Bronchial epithelial cell (primary cell): Measurements from ENCODE around the gene ZNF653. TPM values are rescaled to one million over a fixed set of nuclear protein-coding genes. Genes with fewer than 3 reads are reported as not detected.

Experiments
- DNase-seq: peaks from one replicate; pipeline ENCODE4 v3.0.0-alpha.2; 2010; ENCODE audit warnings: low read depth
- FAIRE-seq: peaks from 2 replicates; lab custom pipeline; 2011; peaks lifted over from hg19 to GRCh38; lab: Jason Lieb, UNC
- H3K27me3 ChIP-seq: 2 replicates; pipeline ENCODE4 v1.5.1; 2011; ENCODE audit warnings: low read length; ENCODE audit not compliant: control insufficient read depth, insufficient read depth
- H3K36me3 ChIP-seq: 2 replicates; pipeline ENCODE4 v1.5.1; 2011; ENCODE audit warnings: low read length; ENCODE audit not compliant: control insufficient read depth, insufficient read depth
- H3K4me3 ChIP-seq: 2 replicates; pipeline ENCODE4 v1.5.1; 2011; ENCODE audit warnings: mild to moderate bottlenecking, low read depth, low read length, control low read depth
- CTCF ChIP-seq: IDR thresholded peaks from 2 replicates; pipeline ENCODE4 v1.5.1; 2011; ENCODE audit warnings: mild to moderate bottlenecking, moderate library complexity, low read length, control low read depth, inconsistent platforms; ENCODE audit not compliant: insufficient read depth, severe bottlenecking
- total RNA-seq: library from RNA; depleted of rRNA; stranded (reverse); fragments of >200 nt; gene quantifications from 2 replicates; pipeline ENCODE4 v1.2.1, GENCODE V29; 2014

The ZNF653 gene
- total RNA-seq, 1 donor from 2014 or later, result 5.3 TPM

- H3K36me3 ChIP-seq, result peaks cover 8% of the 10 kb centered on the region
- H3K27me3 ChIP-seq, result no peaks in the 10 kb centered on the region
- FAIRE-seq (no peak), DNase-seq (no peak)
- no peak for TF ChIP-seq CTCF
- H3K4me3 ChIP-seq, result no peak overlapping the region
Observed at GRCh38 chr19:11499890-11500420, 5.7 kb downstream of the ZNF653 start.

- H3K36me3 ChIP-seq, result peaks cover 8% of the 10 kb centered on the region
- DNase-seq, result no peak
- TF ChIP-seq CTCF, result no peak
Observed at GRCh38 chr19:11499220-11499726, 6.4 kb downstream of the ZNF653 start.

GRCh38 chr19:11496391-11497163 lies 9.1 kb downstream of the ZNF653 start:
- peak; percentile 13 for FAIRE-seq
- Histone ChIP-seq H3K27me3 (no peaks in the 10 kb centered on the region), H3K36me3 (peaks cover 8% of the 10 kb centered on the region), H3K4me3 (no peak overlapping the region)
- TF ChIP-seq CTCF, result peak; percentile 77
- DNase-seq, result peak; percentile 71

More at GRCh38 chr19:11499220-11499726, 6.4 kb downstream of the ZNF653 start:
- Histone ChIP-seq H3K4me3 (no peak overlapping the region), H3K27me3 (no peaks in the 10 kb centered on the region)
- no peak for FAIRE-seq

- TF ChIP-seq CTCF, result no peak
- peaks cover 8% of the 10 kb centered on the region for H3K36me3 ChIP-seq
- no peak for FAIRE-seq
- H3K27me3 ChIP-seq, result no peaks in the 10 kb centered on the region
- H3K4me3 ChIP-seq, result no peak overlapping the region
- no peak for DNase-seq
Observed at GRCh38 chr19:11495885-11496284, 9.8 kb downstream of the ZNF653 start.

GRCh38 chr19:11495481-11495880 lies 10.2 kb downstream of the ZNF653 start:
- H3K4me3 ChIP-seq, result no peak overlapping the region
- peaks cover 8% of the 10 kb centered on the region for H3K36me3 ChIP-seq
- no peak for TF ChIP-seq CTCF
- DNase-seq (no peak), FAIRE-seq (no peak)
- H3K27me3 ChIP-seq, result no peaks in the 10 kb centered on the region
